Heart right ventricle (tissue), 16 donors: ENCODE data around the gene OR4D1. TPM values are rescaled to one million over a fixed set of nuclear protein-coding genes. Genes with fewer than 3 reads are reported as not detected.
A peak's percentile ranks its signal among the peaks of the same experiment; 100 is the strongest.

ENCODE experiments used
- ATAC-seq, 8 donors: fragments of 200-7000 bp; cut with Tn5 transposase; one replicate each; pipeline ENCODE4 v1.9.1; 2020; ENCODE audit warnings: mild to moderate bottlenecking in 8 of 8, moderate library complexity in 8 of 8, moderate number of reproducible peaks in 1 of 8
- DNase-seq, 2 donors: peaks; one replicate each; pipeline ENCODE4 v3.0.0-alpha.2; 2020
- H3K27ac ChIP-seq, 10 donors: fragments of 200-600 bp; sonication (generic) in 2 of 10; one replicate each; pipeline versions ENCODE4 v1.5.0 to v1.8.0; 2020 to 2022; ENCODE audit warnings: mild to moderate bottlenecking in 3 of 10
- H3K27me3 ChIP-seq, 7 donors: fragments of 200-600 bp; one replicate each; pipeline ENCODE4 v1.8.0; 2021 to 2022; ENCODE audit warnings: mild to moderate bottlenecking in 2 of 7
- H3K36me3 ChIP-seq, 9 donors: fragments of 200-600 bp; sonication (generic) in 1 of 9; one replicate each; pipeline versions ENCODE4 v1.5.0 to v1.8.0; 2020 to 2022; ENCODE audit warnings: mild to moderate bottlenecking in 2 of 9
- H3K4me1 ChIP-seq, 9 donors: fragments of 200-600 bp; sonication (generic) in 1 of 9; one replicate each; pipeline versions ENCODE4 v1.5.0 to v1.8.0; 2020 to 2022; ENCODE audit warnings: mild to moderate bottlenecking in 4 of 9
- H3K4me3 ChIP-seq, 10 donors: fragments of 200-600 bp; sonication (generic) in 2 of 10; one replicate each; pipeline versions ENCODE4 v1.5.0 to v1.8.0; 2020 to 2022; ENCODE audit warnings: mild to moderate bottlenecking in 7 of 10, moderate library complexity in 2 of 10
- H3K9me3 ChIP-seq, 11 donors: fragments of 200-600 bp in 10 of 11; sonication (generic) in 2 of 11; one replicate each; pipeline versions ENCODE4 v1.5.0 to v1.8.0; 2013 to 2022; ENCODE audit warnings: mild to moderate bottlenecking in 2 of 11, control low read depth in 1 of 11, moderate library complexity in 1 of 11
- WGBS, 2 donors: extraction: QIAGEN DNeasy Blood & Tissue Kit; methylation state at CpG; one replicate each; pipeline ENCODE4 v1.1.7; 2013; ENCODE audit warnings: inconsistent platforms in 1 of 2; 5-methylcytosine and 5-hydroxymethylcytosine counted together
- intact Hi-C, 10 donors: fragments of 100-400 bp; cut with DNase I; formaldehyde crosslinking; loops; one replicate each; pipeline versions ENCODE4 v1.11.1 to v1.14.2; 2022
- polyA plus RNA-seq, 2 donors: library from polyadenylated mRNA; stranded (reverse); fragments of 200-250 nt; gene quantifications; one replicate each; pipeline ENCODE4 v1.2.3, GENCODE V29; 2013
- total RNA-seq, 10 donors: library from RNA; stranded (reverse); fragmentation: NEBNext Ultra II Directional in 3 of 10; extraction: Animal tissue kit (Norgen Biotek cat#: 25700) in 3 of 10; gene quantifications; one replicate each; pipeline versions ENCODE4 v1.2.1 to v1.2.4, GENCODE V29; 2021 to 2023
- TF ChIP-seq, protein P1 (sequence below), 9 donors: fragments of 200-600 bp; sonication (generic) in 2 of 9; IDR thresholded peaks; one replicate each; pipeline versions ENCODE4 v1.5.0 to v1.8.0; 2021 to 2022; ENCODE audit warnings: antibody characterized with exemption in 9 of 9, mild to moderate bottlenecking in 5 of 9, moderate library complexity in 1 of 9
- donor health status: Arrhythmogenic right ventricular cardiomyopathy.
- donor health status: ischemic (EF 13 %, LVEDD 7.1; RV severe dilation, severe dysfunction).
- donor health status: healthy with polysubstance abuse.
- donor health status: DM: no; HTN: yes; CAD: no.
- donor health status: DM: no; HTN: no; CAD: no.
- donor health status: ischemic (EF 25% LVEDD 6.9; RV normal size, moderate dysfunction).
- donor health status: ischemic (EF 25% LVEDD 5.7; RV mildly dilated, moderate dysfunction).
- donor health status: healthy.
- donor health status: DM: yes; HTN: yes; CAD: no.
- donor health status: Ischemic cardiomyopathy.
- donor health status: ischemic (EF 35%, LVEDD 5.7; RV mildly dilated, moderate dysfunction).
- donor health status: nonischemic (EF 11% LVEDD 7.7; RV severe dilation, severe dysfunction).
- donor health status: DM: yes; HTN: yes; CAD: no.
- donor health status: PGD.
- donor health status: ischemic (EF 29% LVEDD 5.4; RV normal size, mild dysfunction).
- donor health status: nonischemic (EF 23%, LVEDD 6.1; RV moderate dilation, normal function).

The OR4D1 gene
- total and polyA plus RNA-seq, 12 donors = 0.07 TPM; not detected in 11

DNA sequence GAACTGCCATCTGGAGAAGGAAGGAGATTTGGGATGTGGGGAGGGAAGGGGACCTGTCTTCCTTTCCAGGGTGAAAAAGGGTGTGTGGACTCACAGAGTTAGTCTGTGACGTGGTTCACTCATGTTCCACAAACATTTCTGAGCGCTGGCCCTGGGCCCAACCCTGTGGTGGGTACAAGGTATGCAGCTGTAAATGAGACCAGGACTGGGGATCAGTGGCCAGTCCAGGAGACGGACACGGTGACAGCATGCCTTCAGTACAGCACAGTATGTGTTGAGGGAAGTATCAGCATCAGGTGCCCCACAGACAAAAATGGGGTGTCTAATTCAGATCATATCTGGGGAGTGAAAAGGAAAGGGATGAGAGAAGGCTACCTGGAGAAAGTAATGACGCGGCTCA lies 38.9 kb downstream of the OR4D1 start:
- Histone ChIP-seq H3K27me3 (peaks cover 0 to 44% (median 28%) of the 10 kb centered on the region in 7 donors), H3K9me3 (no peaks in the 10 kb centered on the region), H3K27ac (no peak overlapping the region), H3K4me1 (peaks cover 0 to 12% (median 7%) of the 10 kb centered on the region in 9 donors), H3K36me3 (no peaks in the 10 kb centered on the region), H3K4me3 (no peak overlapping the region)
- DNase-seq = no peak
- TF ChIP-seq, protein P1, sequence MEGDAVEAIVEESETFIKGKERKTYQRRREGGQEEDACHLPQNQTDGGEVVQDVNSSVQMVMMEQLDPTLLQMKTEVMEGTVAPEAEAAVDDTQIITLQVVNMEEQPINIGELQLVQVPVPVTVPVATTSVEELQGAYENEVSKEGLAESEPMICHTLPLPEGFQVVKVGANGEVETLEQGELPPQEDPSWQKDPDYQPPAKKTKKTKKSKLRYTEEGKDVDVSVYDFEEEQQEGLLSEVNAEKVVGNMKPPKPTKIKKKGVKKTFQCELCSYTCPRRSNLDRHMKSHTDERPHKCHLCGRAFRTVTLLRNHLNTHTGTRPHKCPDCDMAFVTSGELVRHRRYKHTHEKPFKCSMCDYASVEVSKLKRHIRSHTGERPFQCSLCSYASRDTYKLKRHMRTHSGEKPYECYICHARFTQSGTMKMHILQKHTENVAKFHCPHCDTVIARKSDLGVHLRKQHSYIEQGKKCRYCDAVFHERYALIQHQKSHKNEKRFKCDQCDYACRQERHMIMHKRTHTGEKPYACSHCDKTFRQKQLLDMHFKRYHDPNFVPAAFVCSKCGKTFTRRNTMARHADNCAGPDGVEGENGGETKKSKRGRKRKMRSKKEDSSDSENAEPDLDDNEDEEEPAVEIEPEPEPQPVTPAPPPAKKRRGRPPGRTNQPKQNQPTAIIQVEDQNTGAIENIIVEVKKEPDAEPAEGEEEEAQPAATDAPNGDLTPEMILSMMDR (IDR thresholded peaks at IDR 0.05) = no peak
- WGBS, 2 donors = 91 to 92% methylated on average over 6 of the region's 6 CpGs
- intact Hi-C loops = no loop called here
- ATAC-seq = no peak

DNA sequence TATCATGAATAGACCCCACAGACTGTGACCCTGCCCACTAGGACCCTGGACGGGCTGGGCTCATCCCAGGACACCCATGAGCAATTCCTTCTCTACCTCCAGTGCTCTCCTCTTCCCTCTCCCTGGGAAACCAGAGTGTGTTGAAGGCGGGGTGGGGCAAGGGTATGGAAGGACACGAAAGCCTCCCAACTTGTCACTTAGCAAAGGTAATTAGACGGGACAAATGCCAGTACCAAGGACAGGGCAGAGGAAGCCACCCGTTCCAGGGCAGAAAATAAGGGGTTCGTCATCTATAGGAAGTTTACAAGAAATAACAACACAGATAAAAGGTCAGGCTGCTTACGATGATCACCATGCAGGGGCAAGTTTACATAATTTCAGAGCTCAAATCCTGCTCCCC lies 39.5 kb downstream of the OR4D1 start:
- DNase-seq (no peak), ATAC-seq (no peak)
- Histone ChIP-seq H3K27ac (no peak overlapping the region), H3K4me1 (peaks cover 0 to 12% (median 7%) of the 10 kb centered on the region in 9 donors), H3K27me3 (peaks cover 0 to 48% (median 28%) of the 10 kb centered on the region in 7 donors), H3K36me3 (no peaks in the 10 kb centered on the region), H3K9me3 (no peaks in the 10 kb centered on the region), H3K4me3 (no peak overlapping the region)
- intact Hi-C loops = no loop called here
- TF ChIP-seq, protein P1 (IDR thresholded peaks at IDR 0.05) = no peak
- WGBS, 2 donors = 43 to 48% methylated on average over 7 of the region's 7 CpGs

DNA sequence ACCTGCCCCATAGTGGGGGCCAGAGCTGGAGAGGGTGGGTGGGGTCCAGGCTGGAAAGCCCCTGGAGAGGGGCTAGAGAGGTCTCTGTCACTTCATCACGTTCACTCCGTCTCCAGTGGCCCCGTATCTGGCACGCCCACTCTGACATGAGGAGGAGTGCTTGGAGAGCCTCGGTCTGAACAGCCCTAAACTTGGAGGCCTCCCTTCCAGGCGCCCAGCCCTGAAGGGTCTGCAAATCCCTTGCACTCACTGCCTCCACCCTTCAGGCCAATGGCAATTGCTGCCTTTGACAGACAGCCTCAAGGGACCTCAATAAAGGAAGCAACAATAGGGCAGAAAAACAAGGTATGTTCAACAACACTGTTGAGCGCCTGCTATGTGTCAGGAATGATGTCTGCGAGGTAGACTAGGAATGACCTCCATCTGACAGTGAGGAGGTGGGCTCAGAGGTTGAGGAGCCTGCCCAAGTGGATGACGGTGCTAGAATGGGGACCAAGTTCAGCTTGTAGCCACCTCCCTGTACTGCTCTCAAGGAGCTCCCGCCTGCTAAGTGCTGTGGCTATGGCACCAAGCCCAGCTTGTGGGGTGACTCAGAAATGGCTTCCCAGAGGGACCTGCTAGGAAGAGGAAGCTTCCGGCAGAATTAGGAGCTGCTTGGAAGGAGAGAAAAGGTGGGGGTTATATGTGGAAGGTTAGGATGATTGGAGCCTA lies 41.4 kb downstream of the OR4D1 start:
- DNase-seq (peak; percentile 32 to 39), ATAC-seq (peak; percentile 41 to 80 (median 54))
- TF ChIP-seq, protein P1 (IDR thresholded peaks at IDR 0.05) = no peak
- Histone ChIP-seq H3K36me3 (no peaks in the 10 kb centered on the region), H3K27me3 (peaks cover 0 to 57% (median 36%) of the 10 kb centered on the region in 7 donors), H3K4me3 (no peak overlapping the region), H3K9me3 (no peaks in the 10 kb centered on the region), H3K27ac (no peak overlapping the region), H3K4me1 (peaks cover 0 to 12% (median 7%) of the 10 kb centered on the region in 9 donors)
- intact Hi-C loops = no loop called here
- WGBS, 2 donors = 53 to 55% methylated on average over 11 of the region's 11 CpGs

DNA sequence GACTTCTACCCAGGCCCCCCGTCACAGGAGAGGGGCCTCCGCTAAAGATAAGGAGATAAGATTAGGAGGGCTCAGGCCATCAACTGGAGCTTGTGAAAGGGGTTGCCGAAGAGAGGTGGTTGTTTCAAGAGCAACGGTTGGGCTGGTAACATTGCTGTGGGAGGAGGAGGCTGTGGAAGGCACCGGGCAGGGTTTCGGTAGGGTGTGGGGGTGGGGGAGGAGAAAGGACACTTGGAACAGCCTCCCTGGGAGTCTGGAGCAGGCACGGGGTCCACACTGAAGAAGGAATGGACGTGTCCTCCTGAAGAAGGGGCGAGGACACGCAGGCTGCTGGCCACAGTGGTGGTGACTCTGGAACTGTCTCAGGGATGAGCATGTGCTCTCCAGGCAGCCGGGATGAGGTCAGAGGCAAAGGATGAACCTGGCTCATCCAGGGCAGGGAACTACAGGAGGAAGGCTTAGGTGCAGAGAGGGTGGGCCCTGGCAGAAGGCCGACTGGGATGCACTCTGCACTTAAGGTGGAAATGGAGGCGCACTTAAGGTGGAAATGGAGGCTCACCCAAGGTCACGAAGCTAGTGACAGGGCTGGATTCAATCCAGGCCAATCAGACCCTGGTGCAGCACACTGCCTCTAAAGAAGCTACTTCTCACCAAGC lies 43.2 kb downstream of the OR4D1 start:
- WGBS, 2 donors = 25 to 29% methylated on average over 14 of the region's 14 CpGs
- intact Hi-C loops = no loop called here
- Histone ChIP-seq H3K9me3 (no peaks in the 10 kb centered on the region), H3K36me3 (no peaks in the 10 kb centered on the region), H3K27ac (no peak overlapping the region), H3K27me3 (peaks cover 0 to 64% (median 36%) of the 10 kb centered on the region in 7 donors), H3K4me1 (peaks cover 0 to 12% (median 7%) of the 10 kb centered on the region in 9 donors), H3K4me3 (no peak overlapping the region)
- no peak for DNase-seq
- no peak for ATAC-seq
- TF ChIP-seq, protein P1 (IDR thresholded peaks at IDR 0.05) = no peak
